Parathyroid adenoma (tissue), 2 donors: ENCODE results near the gene MRPL44.

Experiments used
- H2AFZ ChIP-seq: fragments of 300-600 bp; sonication (generic); one replicate; pipeline ENCODE4 v1.7.0; 2017; ENCODE audit warnings: antibody characterized with exemption, mild to moderate bottlenecking
- H3K27ac ChIP-seq: fragments of 300-600 bp; sonication (generic); one replicate; pipeline ENCODE4 v1.7.0; 2017
- H3K27me3 ChIP-seq: fragments of 300-600 bp; sonication (generic); one replicate; pipeline ENCODE4 v1.7.0; 2017; ENCODE audit warnings: low read length; ENCODE audit not compliant: control insufficient read depth, insufficient read depth
- H3K36me3 ChIP-seq: fragments of 300-600 bp; sonication (generic); one replicate; pipeline ENCODE4 v1.7.0; 2017; ENCODE audit warnings: low read length; ENCODE audit not compliant: control insufficient read depth, insufficient read depth
- H3K4me1 ChIP-seq: fragments of 300-600 bp; sonication (generic); one replicate; pipeline ENCODE4 v1.7.0; 2017; ENCODE audit warnings: control low read depth
- H3K4me2 ChIP-seq: fragments of 300-600 bp; sonication (generic); one replicate; pipeline ENCODE4 v1.7.0; 2017; ENCODE audit warnings: low read length
- H3K4me3 ChIP-seq: fragments of 300-600 bp; sonication (generic); one replicate; pipeline ENCODE4 v1.7.0; 2017; ENCODE audit warnings: low read depth, low read length
- H3K79me2 ChIP-seq: fragments of 300-600 bp; sonication (generic); one replicate; pipeline ENCODE4 v1.7.0; 2017; ENCODE audit warnings: control low read depth
- H3K9ac ChIP-seq: fragments of 300-600 bp; sonication (generic); one replicate; pipeline ENCODE4 v1.7.0; 2017; ENCODE audit warnings: mild to moderate bottlenecking
- H3K9me3 ChIP-seq: fragments of 300-600 bp; sonication (generic); one replicate; pipeline ENCODE4 v1.7.0; 2017; ENCODE audit warnings: low read length; ENCODE audit not compliant: control insufficient read depth
- CTCF ChIP-seq: fragments of 300-600 bp; sonication (generic); IDR thresholded peaks from one replicate; pipeline ENCODE4 v1.7.0; 2017; ENCODE audit warnings: antibody characterized with exemption, mild to moderate bottlenecking
- donor health status: primary hyperparathyroidism.

Gene MRPL44

DNA sequence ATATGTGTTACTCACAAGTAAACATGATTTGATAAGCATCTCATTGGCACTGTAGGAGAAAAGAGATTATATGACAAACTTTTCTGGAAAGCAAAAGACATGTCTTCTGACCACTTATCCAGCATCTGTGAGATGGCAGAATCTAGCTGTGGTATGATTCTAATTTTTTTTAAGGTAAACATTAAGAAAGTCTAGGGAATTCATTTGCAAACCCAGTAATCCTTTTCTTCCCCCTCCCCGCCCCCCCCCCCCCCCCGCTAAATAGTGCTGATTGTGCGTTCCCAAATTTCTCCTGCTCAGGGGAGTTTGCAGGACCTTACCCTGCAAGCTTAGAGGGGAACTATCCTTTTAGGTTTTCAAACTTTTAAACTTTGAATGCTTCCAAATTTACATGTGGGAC, 12.1 kb downstream of the MRPL44 start:
- no peaks in the 10 kb centered on the region for H3K9me3 ChIP-seq
- H3K27me3 ChIP-seq = no peaks in the 10 kb centered on the region
- H3K9ac ChIP-seq = no peak overlapping the region
- H3K4me1 ChIP-seq = no peaks in the 10 kb centered on the region
- TF ChIP-seq CTCF = no peak
- no peak overlapping the region for H3K27ac ChIP-seq
- H3K36me3 ChIP-seq = no peaks in the 10 kb centered on the region
- H3K4me2 ChIP-seq = no peak overlapping the region
- no peak overlapping the region for H2AFZ ChIP-seq
- no peak overlapping the region for H3K4me3 ChIP-seq
- no peaks in the 10 kb centered on the region for H3K79me2 ChIP-seq

DNA sequence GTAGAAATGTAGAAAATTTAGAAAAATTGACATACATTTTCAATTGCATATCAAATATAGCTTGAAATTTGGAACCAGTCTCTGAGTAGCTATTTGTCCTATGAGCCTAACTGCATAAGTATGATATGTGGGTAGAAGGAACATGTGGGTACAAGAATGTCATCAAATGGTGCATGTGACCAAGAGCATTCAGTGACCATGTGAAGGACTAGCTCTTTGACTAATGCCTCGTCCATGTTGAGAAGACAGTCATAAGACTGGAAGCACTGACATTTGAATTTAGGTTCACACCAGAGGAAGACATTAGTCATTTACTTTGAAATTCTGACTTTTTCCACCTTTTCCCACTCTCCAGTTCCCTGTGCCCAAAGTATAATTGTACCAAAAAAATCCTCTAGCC, 12.6 kb downstream of the MRPL44 start:
- Histone ChIP-seq H3K27ac (no peak overlapping the region), H3K9me3 (no peaks in the 10 kb centered on the region), H3K27me3 (no peaks in the 10 kb centered on the region), H3K79me2 (no peaks in the 10 kb centered on the region), H3K4me3 (no peak overlapping the region), H3K4me1 (no peaks in the 10 kb centered on the region), H2AFZ (no peak overlapping the region), H3K4me2 (no peak overlapping the region), H3K9ac (no peak overlapping the region), H3K36me3 (no peaks in the 10 kb centered on the region)
- TF ChIP-seq CTCF = no peak

DNA sequence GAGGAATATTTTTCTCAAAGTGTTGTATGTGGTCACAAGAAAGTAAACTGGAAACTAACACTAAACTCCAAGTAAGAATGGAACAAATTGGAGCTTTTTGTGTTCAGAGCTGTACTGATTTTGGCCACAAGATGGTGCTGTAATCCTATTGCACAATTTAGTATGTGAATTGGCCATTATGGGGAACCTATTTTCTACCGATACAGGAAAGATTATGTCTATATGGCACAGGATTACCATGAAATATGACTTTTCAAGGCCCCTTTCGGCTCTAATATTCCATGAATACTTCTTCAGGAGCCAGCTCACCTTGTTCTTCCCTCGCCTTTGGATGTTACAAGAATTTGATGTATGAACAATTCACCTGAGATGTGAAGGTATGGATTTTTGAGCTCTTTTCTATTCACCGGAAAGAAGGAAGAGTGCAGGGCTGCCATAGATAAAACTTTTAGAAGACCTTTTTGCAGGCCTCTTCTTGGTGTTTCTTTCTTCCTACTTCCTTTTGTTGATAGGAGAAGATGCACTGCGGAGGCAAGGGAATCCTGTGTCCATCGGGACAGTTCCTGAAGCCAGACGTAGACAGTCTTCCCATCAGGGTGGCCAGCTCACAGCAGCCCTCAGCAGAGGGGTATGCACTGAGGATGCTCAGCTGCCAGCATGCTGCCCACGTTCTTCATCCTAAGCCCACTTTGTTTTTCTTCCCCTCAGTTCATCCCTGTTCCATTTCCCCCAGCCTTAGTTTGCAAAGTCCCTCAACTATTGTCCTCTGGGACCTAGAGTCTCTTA, 13.3 kb downstream of the MRPL44 start:
- no peak overlapping the region for H3K4me2 ChIP-seq
- no peak overlapping the region for H3K4me3 ChIP-seq
- H3K9ac ChIP-seq = no peak overlapping the region
- peak overlapping the region; percentile 63 for H2AFZ ChIP-seq
- peak; percentile 97 for TF ChIP-seq CTCF
- H3K27ac ChIP-seq = no peak overlapping the region
- H3K27me3 ChIP-seq = no peaks in the 10 kb centered on the region
- no peaks in the 10 kb centered on the region for H3K9me3 ChIP-seq
- no peaks in the 10 kb centered on the region for H3K4me1 ChIP-seq
- H3K36me3 ChIP-seq = no peaks in the 10 kb centered on the region
- no peaks in the 10 kb centered on the region for H3K79me2 ChIP-seq

- Histone ChIP-seq H3K9ac (no peak overlapping the region), H3K4me3 (no peak overlapping the region), H3K4me1 (no peaks in the 10 kb centered on the region), H3K79me2 (no peaks in the 10 kb centered on the region), H3K4me2 (no peak overlapping the region), H3K9me3 (no peaks in the 10 kb centered on the region), H3K27ac (no peak overlapping the region), H3K36me3 (no peaks in the 10 kb centered on the region), H3K27me3 (no peaks in the 10 kb centered on the region), H2AFZ (no peak overlapping the region)
- no peak for TF ChIP-seq CTCF
Measured at GRCh38 chr2:223971731-223972130, 14.5 kb downstream of the MRPL44 start.

- H3K4me2 ChIP-seq = no peak overlapping the region
- H3K9me3 ChIP-seq = no peaks in the 10 kb centered on the region
- no peaks in the 10 kb centered on the region for H3K4me1 ChIP-seq
- TF ChIP-seq CTCF = no peak
- no peak overlapping the region for H2AFZ ChIP-seq
- no peaks in the 10 kb centered on the region for H3K36me3 ChIP-seq
- no peaks in the 10 kb centered on the region for H3K27me3 ChIP-seq
- H3K9ac ChIP-seq = no peak overlapping the region
- H3K79me2 ChIP-seq = no peaks in the 10 kb centered on the region
- no peak overlapping the region for H3K27ac ChIP-seq
- no peak overlapping the region for H3K4me3 ChIP-seq
Measured at GRCh38 chr2:223972656-223973102, 15.4 kb downstream of the MRPL44 start.
